GM18951 (cell line): ENCODE measurements around the gene DRG2.

Experiments
- POLR2A ChIP-seq: IDR thresholded peaks from 4 replicates; pipeline ENCODE4 v1.6.1; 2011; ENCODE audit warnings: mild to moderate bottlenecking; ENCODE audit not compliant: insufficient read length, insufficient read depth; ENCODE audit errors: extremely low read depth
- in situ Hi-C: fragments of 300-500 bp; cut with MboI; formaldehyde crosslinking; loops from one replicate; pipeline ENCODE4 v1.12.0; 2022; ENCODE audit warnings: low sequenced_read_pairs, mixed read lengths, inconsistent platforms; ENCODE audit not compliant: unreplicated experiment

DRG2 gene

GRCh38 chr17:18055597-18055996 is 32.2 kb upstream of the DRG2 start:
- in situ Hi-C loops: no loop called here

GRCh38 chr17:18056214-18056613 is 31.5 kb upstream of the DRG2 start:
- in situ Hi-C loops: no loop called here
- TF ChIP-seq POLR2A: no peak

More at GRCh38 chr17:18055597-18055996, 32.2 kb upstream of the DRG2 start:
- TF ChIP-seq POLR2A: no peak

- no peak for TF ChIP-seq POLR2A
- in situ Hi-C loops: no loop called here
These were observed 28.5 kb upstream of the DRG2 start for GRCh38 chr17:18059283-18059682.

DNA sequence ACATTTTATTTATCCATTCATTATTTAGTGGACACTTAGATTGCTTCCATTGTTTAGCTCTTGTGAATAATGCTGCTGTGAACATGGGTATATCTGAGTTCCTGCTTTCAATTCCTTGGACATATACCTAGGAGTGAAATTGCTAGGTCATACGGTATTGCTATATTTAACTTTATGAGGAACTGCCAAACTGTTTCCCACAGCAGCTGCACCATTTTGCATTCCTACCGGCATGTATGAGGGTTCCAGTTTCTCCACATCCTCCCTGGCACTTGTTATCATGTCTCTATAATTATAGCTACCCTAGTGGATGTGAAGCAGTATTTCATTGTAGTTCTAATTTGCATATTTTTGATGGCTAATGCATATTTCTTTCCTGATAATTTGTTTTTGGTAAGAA is 23.7 kb upstream of the DRG2 start:
- in situ Hi-C loops: no loop called here
- no peak for TF ChIP-seq POLR2A

DNA sequence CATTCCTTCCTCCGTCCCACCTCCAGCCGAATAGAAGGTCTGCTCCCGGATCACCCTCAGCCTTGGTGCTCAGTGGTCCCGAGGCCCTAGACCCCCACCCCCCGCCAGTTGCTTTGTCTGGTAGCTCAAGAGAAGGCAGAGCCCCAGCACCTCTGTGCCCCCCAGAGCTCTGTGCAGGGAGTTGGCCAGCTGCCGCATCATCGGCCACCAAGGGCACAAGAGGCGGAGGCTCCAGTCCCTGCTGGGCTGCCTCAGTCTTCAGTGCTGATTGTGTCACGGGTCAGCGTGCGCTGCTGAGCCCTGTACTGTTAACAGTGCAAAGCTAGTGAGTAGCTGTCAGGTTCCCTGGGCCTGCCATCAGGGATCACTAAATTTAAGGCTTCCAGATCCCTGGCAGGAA is 22.2 kb upstream of the DRG2 start:
- in situ Hi-C loops: no loop called here
- TF ChIP-seq POLR2A: no peak

DNA sequence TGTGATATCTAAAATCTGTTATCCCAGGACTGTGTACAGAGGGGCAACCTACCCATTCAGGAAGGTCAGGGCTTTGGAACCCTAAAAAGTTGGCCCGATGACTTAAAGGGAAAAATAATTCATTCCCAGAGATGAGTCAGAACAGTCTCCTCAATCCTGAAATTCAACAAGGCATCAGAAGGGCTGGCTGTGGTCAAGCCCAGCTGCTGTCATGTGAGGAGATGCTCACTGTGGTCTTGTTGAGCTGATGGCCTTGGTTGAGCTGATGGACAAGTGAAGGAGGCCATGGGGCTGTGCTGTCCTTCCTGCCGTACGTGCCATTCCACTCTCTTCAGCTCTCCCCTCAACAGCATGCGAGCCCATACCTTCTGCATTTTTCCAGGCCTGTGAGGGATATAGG is 20.9 kb upstream of the DRG2 start:
- in situ Hi-C loops: no loop called here
- TF ChIP-seq POLR2A: no peak

- in situ Hi-C loops: no loop called here
- TF ChIP-seq POLR2A: no peak
These were observed 18.6 kb upstream of the DRG2 start for GRCh38 chr17:18069101-18069500.

- in situ Hi-C loops: no loop called here
- no peak for TF ChIP-seq POLR2A
These were observed 16.8 kb upstream of the DRG2 start for GRCh38 chr17:18070861-18071340.

- TF ChIP-seq POLR2A: no peak
- in situ Hi-C loops: no loop called here
These were observed 16.0 kb upstream of the DRG2 start for GRCh38 chr17:18071751-18072150.

GRCh38 chr17:18074566-18075272 is 13.0 kb upstream of the DRG2 start:
- in situ Hi-C loops: no loop called here
- TF ChIP-seq POLR2A: no peak

- no peak for TF ChIP-seq POLR2A
- in situ Hi-C loops: no loop called here
These were observed 10.8 kb upstream of the DRG2 start for GRCh38 chr17:18076936-18077335.

- in situ Hi-C loops: no loop called here
- no peak for TF ChIP-seq POLR2A
These were observed 8.2 kb upstream of the DRG2 start for GRCh38 chr17:18079543-18079942.

- no peak for TF ChIP-seq POLR2A
- in situ Hi-C loops: no loop called here
These were observed 3.5 kb upstream of the DRG2 start for GRCh38 chr17:18084256-18084655.

DNA sequence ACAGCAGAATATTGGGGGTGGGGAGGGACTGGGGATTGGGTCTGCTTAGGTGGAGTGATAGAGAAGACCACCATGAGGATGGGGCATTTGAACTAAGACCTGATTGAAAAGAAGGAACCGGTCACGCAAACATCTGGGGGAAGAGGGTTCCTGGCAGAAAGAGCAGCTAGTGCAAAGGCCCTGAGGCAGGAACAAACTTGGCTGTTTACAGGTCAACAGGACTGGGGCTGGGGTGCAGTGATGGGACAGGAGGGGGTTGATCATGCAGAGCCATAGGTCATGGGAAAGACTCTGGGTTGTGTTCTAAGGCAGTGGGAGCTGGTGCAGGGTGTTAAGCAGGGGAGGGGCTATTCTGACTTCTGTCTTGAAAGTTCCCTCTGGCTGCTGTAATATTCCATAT is 1.9 kb downstream of the DRG2 start:
- in situ Hi-C loops: no loop called here
- no peak for TF ChIP-seq POLR2A
